Bone marrow (tissue), 2 donors: Measurements from ENCODE around the gene MFSD6.

Experiments
- DNase-seq, 2 donors: peaks; one replicate each; lab custom pipeline; 2025; lab: John Stamatoyannopoulos, UW

The MFSD6 gene

DNA sequence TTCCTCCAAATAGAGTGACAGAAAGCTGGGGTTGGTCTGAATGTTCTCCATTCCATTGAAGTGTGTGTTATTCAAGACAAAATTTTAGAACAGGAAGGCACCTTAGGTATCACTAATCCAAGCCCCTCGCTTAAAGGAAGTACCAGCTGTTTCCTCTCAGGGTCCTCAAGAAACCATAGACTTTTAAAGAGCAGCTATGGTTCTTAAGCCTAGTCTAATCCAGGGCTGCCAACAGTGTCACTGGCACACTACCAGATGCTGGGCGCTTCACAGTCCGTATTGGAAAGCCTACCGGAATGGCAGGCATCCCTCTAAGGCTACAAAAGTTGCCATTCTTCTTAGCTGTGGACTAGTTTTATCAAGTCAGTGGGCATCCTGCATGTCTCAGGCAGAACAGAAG lies 124.4 kb downstream of the MFSD6 start:
- DNase-seq = peak in 1 of 2 donors; percentile 72

DNA sequence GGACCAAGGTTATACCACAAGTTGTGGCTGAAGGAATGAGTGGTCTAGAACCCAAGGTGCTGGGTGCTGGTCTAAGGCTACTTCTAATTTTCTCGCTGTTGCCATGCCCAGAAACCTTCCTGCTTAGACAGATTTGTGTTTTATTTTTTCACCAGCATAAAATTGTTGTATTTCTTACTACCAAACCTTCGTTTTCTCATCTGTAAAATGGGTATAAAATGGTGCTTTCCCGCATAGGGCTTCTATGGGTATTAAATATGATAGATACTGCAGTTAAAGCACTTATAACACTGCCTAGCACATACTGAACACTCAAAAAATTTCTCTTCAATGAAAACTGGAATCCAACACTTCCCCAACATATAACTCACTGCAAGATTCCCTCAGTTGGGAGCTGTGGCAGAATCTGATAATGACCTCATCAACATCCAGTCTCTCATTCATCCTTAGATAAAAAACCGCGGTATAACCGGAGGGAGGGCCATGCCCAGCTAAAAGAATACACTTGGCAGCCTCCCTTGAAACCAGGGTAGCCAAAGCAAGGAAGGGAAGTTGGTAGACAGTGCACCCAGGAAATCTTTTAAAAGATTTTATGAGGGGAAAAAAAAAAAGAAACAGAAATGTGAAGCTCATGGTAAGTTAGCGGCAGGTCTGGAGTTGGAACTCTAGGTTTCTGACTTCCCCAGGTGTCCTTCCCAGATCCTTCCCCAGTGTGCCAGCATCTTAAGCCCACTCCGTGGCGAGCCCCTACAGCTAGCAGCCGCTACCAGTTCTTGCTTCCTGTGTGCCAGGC lies 125.2 kb downstream of the MFSD6 start:
- no peak for DNase-seq

DNA sequence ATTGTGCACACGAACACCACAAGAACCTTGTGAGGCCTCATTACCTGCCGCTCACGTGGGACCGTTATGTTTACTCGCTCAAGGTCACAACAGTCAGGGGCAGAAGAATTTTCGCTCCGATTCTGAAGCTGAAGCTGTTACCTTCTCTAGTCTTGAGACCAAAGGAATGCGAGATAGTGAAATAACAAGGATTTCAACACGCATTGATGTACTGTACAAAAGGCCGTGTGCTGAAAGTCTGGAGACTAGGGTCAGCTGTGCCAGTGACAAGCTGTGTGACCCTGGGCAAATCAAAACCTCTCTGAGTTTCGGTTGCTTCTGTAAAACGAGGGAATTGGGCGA lies 125.8 kb downstream of the MFSD6 start:
- no peak for DNase-seq

DNA sequence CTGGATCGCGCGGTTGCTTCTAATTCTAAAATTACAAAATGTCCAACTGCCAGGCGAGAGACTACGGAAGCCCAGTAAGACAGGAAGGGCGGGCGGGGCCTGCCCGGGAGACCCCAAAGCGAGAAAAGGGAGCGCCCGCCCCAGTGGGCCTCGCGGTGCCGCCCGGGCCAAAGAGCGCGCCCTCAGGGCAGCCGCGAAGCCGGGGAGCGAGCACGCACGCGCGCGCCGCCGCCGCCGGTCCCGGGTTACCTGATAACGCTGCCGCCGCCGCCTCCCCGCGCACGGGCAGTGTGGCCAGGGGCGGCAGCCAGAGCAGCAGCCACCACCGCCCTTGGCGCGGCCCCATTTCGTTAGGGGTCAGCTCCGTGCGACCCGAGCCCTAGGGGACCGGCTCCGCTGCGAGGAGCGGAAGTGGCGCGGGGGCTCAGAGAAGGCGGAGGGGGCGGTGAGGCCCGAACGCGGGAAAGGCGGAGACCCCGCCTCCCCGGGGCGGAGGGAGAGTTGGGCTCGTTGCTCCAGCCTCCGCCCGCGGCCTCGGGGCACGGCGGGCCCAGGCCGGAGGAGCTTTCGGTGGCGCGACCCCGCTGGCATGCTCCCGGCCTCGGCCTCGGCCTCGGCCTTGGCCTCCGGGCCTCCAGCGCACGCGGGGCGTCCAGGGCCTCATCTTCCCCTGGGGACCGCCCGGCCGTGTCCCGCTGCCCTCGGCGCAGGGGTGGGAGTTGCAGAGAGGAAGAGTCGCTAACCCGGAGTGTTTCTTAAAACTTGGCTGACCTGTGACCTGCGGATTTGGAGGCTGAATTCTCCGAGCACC lies 126.4 kb downstream of the MFSD6 start, which contains the start of gene NEMP2:
Gene NEMP2 (minus strand): TSS at position 413 of the 811 bp plus-strand sequence. CDS start 67 bp downstream, at position 346.
- peak; percentile 68 to 82 for DNase-seq

DNA sequence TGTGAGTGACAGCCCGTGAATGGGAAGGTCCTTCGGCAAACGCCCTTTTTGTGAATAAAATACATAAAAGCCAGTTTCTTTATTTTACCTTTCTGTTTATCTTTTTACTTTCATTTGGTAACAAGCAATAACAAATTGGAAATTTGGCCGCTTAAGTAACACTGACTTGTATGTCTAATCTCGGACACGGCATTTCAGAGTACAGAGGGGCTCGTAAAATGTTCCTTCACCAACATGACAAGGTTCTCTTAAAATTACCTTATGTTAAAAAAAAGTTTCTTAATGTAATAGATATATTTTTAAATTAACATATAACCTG lies 126.9 kb downstream of the MFSD6 start:
- no peak for DNase-seq

DNA sequence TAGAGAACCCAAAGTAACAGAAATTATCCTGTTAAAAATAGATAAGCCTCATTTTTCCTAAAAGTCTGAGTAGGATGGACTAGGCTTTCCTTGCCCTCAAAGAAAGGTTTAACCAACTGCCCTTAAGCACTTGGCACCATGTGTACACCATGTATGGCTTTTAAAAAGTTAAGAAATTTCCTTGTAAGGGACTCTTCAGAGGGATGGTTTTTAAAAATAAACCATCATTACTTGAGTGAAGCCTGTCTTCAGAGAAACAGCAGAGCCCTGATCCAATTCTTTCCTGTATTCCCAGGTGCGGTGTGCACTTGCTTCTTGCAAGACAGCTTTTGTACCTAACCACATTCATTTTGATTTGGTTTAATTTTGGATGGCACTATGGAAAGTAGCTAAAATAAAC lies 127.4 kb downstream of the MFSD6 start:
- DNase-seq = no peak

DNA sequence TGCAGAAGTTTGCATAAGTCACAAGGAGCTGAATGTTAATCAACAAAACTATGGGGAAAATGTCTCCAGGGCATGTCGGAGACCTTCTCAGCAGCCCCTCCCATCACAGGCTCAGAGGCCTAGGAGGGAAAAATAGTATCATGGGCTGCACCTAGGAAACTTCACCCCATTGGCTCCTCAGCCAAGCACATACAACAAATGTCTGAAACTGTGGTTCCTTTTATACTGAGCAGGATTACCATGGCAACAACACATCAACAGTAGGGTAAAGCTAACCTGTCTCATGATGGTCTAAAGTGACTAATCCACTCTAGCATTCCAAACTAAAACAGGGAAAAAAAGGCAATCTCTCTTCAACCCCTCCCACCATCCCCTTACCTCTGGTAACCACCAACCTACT lies 129.6 kb downstream of the MFSD6 start:
- no peak for DNase-seq

DNA sequence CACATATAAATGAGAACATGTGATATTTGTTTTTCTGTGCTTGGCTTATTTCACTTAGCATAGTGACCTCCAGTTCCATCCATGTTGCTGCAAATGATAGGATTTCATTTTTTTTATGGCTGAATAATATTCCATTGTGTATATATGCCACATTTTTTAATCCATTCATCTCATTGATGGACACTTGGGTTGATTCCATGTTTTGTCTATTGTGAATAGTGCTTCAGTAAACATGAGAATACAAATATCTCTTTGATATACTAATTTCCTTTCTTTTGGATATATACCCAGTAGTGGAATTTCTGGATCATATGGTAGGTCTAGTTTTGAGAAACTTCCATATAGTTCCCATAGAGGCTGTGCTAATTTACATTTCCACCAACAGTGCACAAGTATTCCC lies 130.0 kb downstream of the MFSD6 start:
- DNase-seq = no peak

DNA sequence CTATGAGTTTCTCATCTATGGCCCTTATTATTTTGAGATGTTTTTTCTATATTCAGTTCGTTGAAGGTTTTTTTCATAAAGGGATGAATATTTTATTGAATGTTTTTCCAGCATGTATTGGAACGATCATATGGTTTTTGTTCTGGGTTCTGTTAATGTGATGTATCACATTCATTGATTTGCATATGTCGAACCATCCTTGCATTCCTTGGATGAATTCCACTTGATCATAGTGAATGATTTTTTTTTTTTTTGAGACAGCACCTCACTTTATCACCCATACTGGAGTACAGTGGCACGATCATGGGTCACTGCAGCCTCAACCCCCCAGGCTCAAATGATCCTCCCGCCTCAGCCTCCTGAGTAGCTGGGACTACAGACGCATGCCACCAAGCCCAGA lies 131.9 kb downstream of the MFSD6 start:
- no peak for DNase-seq

DNA sequence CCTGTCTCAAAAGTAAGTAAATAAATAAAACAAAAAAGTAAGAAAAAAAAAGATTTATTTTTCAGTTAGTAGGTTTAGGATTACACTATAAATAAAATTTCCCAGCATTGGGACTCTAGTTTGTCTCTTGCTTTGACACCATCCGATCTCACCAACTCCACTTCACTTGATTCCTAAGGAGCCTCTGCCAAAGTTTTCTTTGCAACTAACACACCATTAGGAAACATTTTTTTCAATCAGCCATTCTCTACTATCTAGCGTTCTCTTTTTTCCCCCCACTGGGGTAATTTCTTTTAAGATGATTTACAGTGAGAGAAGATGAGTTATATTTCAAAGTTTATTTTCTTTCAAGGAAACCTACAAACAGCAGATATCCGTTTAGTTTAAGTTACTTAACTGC lies 136.9 kb downstream of the MFSD6 start:
- no peak for DNase-seq

DNA sequence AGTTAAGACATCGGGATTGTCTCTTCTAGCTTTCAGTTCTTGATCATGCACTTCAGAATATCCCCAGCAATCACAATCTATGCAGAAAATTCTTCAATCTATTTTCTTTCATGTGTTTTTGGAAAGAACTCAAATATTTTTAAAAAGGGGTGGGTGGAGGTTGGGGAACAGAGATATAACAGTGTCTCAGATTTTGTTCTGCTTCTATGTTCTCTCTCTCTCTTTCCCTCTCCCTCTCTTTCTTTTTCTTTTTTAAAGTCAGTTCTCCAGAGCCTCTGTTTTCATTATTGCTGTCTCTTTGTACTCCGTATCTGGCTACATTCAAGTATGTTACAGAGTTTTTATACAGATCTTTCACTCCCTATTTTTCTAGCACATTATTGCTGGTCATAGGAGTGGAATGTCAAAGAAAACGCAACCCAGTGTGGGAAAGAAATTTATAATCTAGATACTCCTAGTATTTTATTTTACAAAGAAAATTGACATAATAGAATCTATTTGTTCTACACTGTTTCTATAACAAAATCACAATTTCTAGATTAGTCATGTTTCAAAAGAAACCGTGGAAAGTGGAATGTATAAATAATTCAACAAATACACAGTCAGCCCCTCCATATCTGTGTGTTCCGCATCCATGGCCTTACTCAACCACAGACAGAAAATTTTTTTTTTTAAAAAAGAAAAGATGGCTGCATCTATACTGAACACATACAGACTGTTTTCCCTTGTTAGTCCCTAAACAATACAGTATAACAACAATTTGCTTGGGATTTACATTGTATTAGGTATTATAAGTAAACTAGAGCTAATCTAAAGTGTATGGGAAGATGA lies 137.6 kb downstream of the MFSD6 start:
- no peak for DNase-seq

DNA sequence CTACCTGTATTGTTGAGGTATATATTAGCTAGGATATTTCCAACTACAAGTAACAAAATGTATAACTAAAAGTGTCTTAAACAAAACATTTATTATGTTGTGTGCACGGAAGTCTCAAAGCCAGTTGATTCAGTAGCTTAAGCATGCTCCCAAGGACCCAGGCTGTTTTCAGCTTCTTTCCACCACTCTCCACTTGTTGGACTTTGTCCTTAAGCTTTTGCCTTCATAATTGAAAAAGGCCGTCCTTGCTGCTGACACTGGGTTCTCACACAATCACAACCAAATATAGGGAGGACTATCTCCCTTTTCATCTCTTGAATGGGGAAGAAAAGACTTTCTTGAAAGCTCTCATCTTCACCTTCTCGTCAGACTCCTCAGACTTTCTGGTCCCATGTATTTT lies 138.6 kb downstream of the MFSD6 start:
- DNase-seq = no peak

DNA sequence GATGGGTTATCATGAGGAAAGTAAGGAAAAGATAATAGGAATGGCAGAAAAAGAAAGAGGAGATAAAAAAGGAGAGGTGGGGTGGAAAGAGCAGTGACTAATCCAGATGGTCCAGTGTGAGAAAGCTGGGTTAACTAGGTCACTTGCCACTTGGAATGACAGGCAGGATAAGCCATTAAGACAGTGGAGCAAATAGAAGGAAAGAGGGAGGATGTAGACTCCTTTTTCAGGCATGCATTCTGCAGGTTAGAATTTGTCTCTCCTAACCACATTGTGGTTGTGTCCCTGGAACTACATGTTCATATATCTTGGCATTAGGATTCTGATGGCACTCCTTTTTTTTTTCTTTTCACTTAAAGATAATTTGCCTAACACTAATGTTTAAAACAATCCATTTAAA lies 139.7 kb downstream of the MFSD6 start:
- DNase-seq = no peak

DNA sequence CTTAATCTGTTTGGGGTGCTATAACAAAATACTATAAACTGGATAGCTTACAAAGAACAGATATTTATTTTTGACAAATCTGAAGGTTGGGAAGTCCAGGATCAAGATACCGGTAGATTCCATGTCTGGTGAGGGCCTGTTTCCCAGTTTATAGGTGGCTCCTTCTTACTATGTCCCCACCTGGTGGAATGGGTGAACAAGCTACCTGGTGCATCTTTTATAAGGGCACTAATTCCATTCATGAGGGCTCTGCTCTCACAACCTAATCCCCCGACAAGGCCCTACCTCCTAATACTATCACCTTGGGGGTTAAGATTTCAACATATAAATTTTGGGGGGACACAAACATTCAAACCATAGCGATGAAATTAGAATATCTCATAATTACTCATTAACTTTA lies 142.0 kb downstream of the MFSD6 start:
- DNase-seq = no peak
